Lung microvascular endothelial cell (primary cell): ENCODE results near the gene TMEM150A. TPM values are rescaled to one million over a fixed set of nuclear protein-coding genes. Genes with fewer than 3 reads are reported as not detected.
"Not testable (repeated sequence)": the region's sequence is repeated elsewhere in the genome, so short reads cannot be mapped to it uniquely, and the experiment has no call there.

Source experiments
- DNase-seq, 2 donors: peaks; one replicate each; pipeline versions ENCODE4 v3.0.0 to v3.0.0-alpha.2; 2010; ENCODE audit warnings: low read depth in 2 of 2
- total RNA-seq: library from RNA; depleted of rRNA; stranded (reverse); fragments of >200 nt; gene quantifications from 2 replicates; pipeline ENCODE4 v1.2.1, GENCODE V29; 2014

Gene TMEM150A
- 6.1 and 14.7 TPM in 2 replicates for total RNA-seq

- DNase-seq: peak; percentile 89 to 92
Measured at GRCh38 chr2:85602476-85603234, at the start of gene TMEM150A. TMEM150A (minus strand) TSS chr2:85602698; CDS start chr2:85601948, 750 bp downstream.

GRCh38 chr2:85652056-85652455 lies 49.6 kb upstream of the TMEM150A start:
- DNase-seq: no peak

- no peak for DNase-seq
Measured at GRCh38 chr2:85651097-85651496, 48.6 kb upstream of the TMEM150A start.

- no peak for DNase-seq
Measured at GRCh38 chr2:85650456-85650855, 48.0 kb upstream of the TMEM150A start.

- DNase-seq: peak; percentile 7 to 35
Measured at GRCh38 chr2:85649201-85650190, 47.0 kb upstream of the TMEM150A start.

GRCh38 chr2:85648619-85649018 lies 46.1 kb upstream of the TMEM150A start:
- DNase-seq: peak; percentile 36 to 65

- no peak for DNase-seq
Measured at GRCh38 chr2:85647823-85648526, 45.5 kb upstream of the TMEM150A start.

GRCh38 chr2:85646166-85646565 lies 43.7 kb upstream of the TMEM150A start:
- DNase-seq: no peak

- no peak for DNase-seq
Measured at GRCh38 chr2:85644909-85645308, 42.4 kb upstream of the TMEM150A start.

- no peak for DNase-seq
Measured at GRCh38 chr2:85642725-85643124, 40.2 kb upstream of the TMEM150A start.

- peak in 1 of 2 donors; percentile 15 for DNase-seq
Measured at GRCh38 chr2:85635636-85636035, 33.1 kb upstream of the TMEM150A start.

- no peak for DNase-seq
Measured at GRCh38 chr2:85635011-85635410, 32.5 kb upstream of the TMEM150A start.

- DNase-seq: no peak
Measured at GRCh38 chr2:85631316-85631715, 28.8 kb upstream of the TMEM150A start.

GRCh38 chr2:85628658-85629057 lies 26.2 kb upstream of the TMEM150A start:
- no peak for DNase-seq

- no peak for DNase-seq
Measured at GRCh38 chr2:85623991-85624390, 21.5 kb upstream of the TMEM150A start.

- no peak for DNase-seq
Measured at GRCh38 chr2:85621338-85621737, 18.8 kb upstream of the TMEM150A start.

GRCh38 chr2:85619617-85620016 lies 17.1 kb upstream of the TMEM150A start:
- no peak for DNase-seq

GRCh38 chr2:85617723-85618122 lies 15.2 kb upstream of the TMEM150A start:
- not testable (repeated sequence) for DNase-seq

GRCh38 chr2:85615413-85615728 lies 12.9 kb upstream of the TMEM150A start:
- DNase-seq: no peak

GRCh38 chr2:85614757-85615156 lies 12.3 kb upstream of the TMEM150A start:
- DNase-seq: not testable (repeated sequence)

GRCh38 chr2:85613717-85614515 lies 11.4 kb upstream of the TMEM150A start:
- no peak for DNase-seq
